GM12878 (cell line): ENCODE measurements around the gene STX8. TPM values are rescaled to one million over a fixed set of nuclear protein-coding genes. Genes with fewer than 3 reads are reported as not detected.

ENCODE experiments used
- ATAC-seq: fragments of 200-7000 bp; cut with Tn5 transposase; 3 replicates; pipeline ENCODE4 v1.9.1; 2020; ENCODE audit warnings: mild to moderate bottlenecking, moderate library complexity
- BruUV-seq: library from RNA; stranded (reverse); fragments of 400-500 nt; replicated peaks from 2 replicates; lab custom pipeline; 2021; lab: Mats Ljungman, UMichigan
- CTCF ChIA-PET: fragments of 300-600 bp; sonication (Branson Sonifier 250); formaldehyde crosslinking; extraction: SDS; loops from one replicate; lab custom pipeline; 2021; ENCODE audit warnings: inconsistent platforms; lab: Yijun Ruan, JAX
- POLR2A ChIA-PET: fragments of 350-600 bp; formaldehyde crosslinking; extraction: SDS; loops from one replicate; lab custom pipeline; 2021; ENCODE audit warnings: inconsistent platforms; lab: Charles Lee
- RAD21 ChIA-PET: fragments of 300-600 bp; sonication (Branson Sonifier 250); formaldehyde crosslinking; loops from one replicate; lab custom pipeline; 2023; ENCODE audit warnings: antibody characterized with exemption; ENCODE audit not compliant: unreplicated experiment; lab: Charles Lee
- SMC1A ChIA-PET: fragments of 300-600 bp; sonication (Branson Sonifier 250); formaldehyde crosslinking; loops from one replicate; lab custom pipeline; 2023; ENCODE audit not compliant: unreplicated experiment, uncharacterized antibody; lab: Charles Lee
- DNase-seq: peaks from one replicate; pipeline ENCODE4 v3.0.0-alpha.2; 2011; ENCODE audit warnings: low read depth, low spot score
- FAIRE-seq: peaks from 3 replicates; lab custom pipeline; 2011; peaks lifted over from hg19 to GRCh38; lab: Jason Lieb, UNC
- H2AFZ ChIP-seq: 2 replicates; pipeline ENCODE4 v1.6.0; 2011; ENCODE audit warnings: low read depth, low read length, control low read depth; ENCODE audit not compliant: control insufficient read depth
- H3K27ac ChIP-seq: 2 replicates; pipeline ENCODE4 v1.5.1; 2011; ENCODE audit warnings: control low read depth; ENCODE audit not compliant: control insufficient read depth, insufficient read depth
- H3K27me3 ChIP-seq, 2 experiments: replicated peaks in 1 of 2; 2 replicates each; pipeline versions ENCODE4 v1.6.0 to v1.6.1; 2011; ENCODE audit warnings: low read length in 1 of 2; ENCODE audit not compliant: control insufficient read depth in 2 of 2, insufficient read depth in 2 of 2
- H3K36me3 ChIP-seq, 2 experiments: 2 replicates each; pipeline ENCODE4 v1.5.1; 2011; ENCODE audit warnings: low read length in 1 of 2; ENCODE audit not compliant: control insufficient read depth in 2 of 2, insufficient read depth in 2 of 2
- H3K4me1 ChIP-seq: 2 replicates; pipeline ENCODE4 v1.6.1; 2011; ENCODE audit warnings: mild to moderate bottlenecking, low read length, moderate library complexity, mixed read lengths; ENCODE audit not compliant: control insufficient read depth, insufficient read depth
- H3K4me2 ChIP-seq: 2 replicates; pipeline ENCODE4 v1.6.0; 2011; ENCODE audit warnings: control low read depth; ENCODE audit not compliant: control insufficient read depth, insufficient read depth
- H3K4me3 ChIP-seq: fragments of 200-600 bp; sonication (generic); 2 replicates; pipeline ENCODE4 v1.5.1; 2016
- H3K79me2 ChIP-seq: 2 replicates; pipeline ENCODE4 v1.6.0; 2011; ENCODE audit warnings: low read length; ENCODE audit not compliant: control insufficient read depth, insufficient read depth
- H3K9ac ChIP-seq: 2 replicates; pipeline ENCODE4 v1.8.0; 2011; ENCODE audit warnings: low read length, control low read depth, mixed read lengths; ENCODE audit not compliant: control insufficient read depth, insufficient read depth
- H3K9me3 ChIP-seq: replicated peaks from 3 replicates; pipeline ENCODE4 v1.5.1; 2011; ENCODE audit warnings: mild to moderate bottlenecking, low read length; ENCODE audit not compliant: control insufficient read depth, insufficient read depth
- H4K20me1 ChIP-seq: 2 replicates; pipeline ENCODE4 v1.6.0; 2011; ENCODE audit not compliant: control insufficient read depth, insufficient read depth
- CBFB ChIP-seq: IDR thresholded peaks from 2 replicates; pipeline ENCODE4 v1.6.1; 2016; ENCODE audit warnings: antibody characterized with exemption, low read depth
- CBX5 ChIP-seq: sonication (generic); IDR thresholded peaks from 2 replicates; pipeline ENCODE4 v1.6.1; 2016; ENCODE audit warnings: low read depth, moderate library complexity, mild to moderate bottlenecking, inconsistent platforms
- CHD4 ChIP-seq: fragments of 200-600 bp; sonication (generic); IDR thresholded peaks from 2 replicates; pipeline ENCODE4 v1.6.1; 2016; ENCODE audit warnings: mild to moderate bottlenecking
- DPF2 ChIP-seq: fragments of 450-650 bp; IDR thresholded peaks from 2 replicates; pipeline ENCODE4 v1.6.1; 2017; ENCODE audit warnings: mild to moderate bottlenecking
- EGR1 ChIP-seq, 2 experiments: IDR thresholded peaks; 1 replicate in 1 of 2; 2 replicates in 1 of 2; pipeline ENCODE4 v1.6.1; 2011 to 2012; ENCODE audit warnings: low read depth in 2 of 2, low read length in 2 of 2, borderline replicate concordance in 1 of 2, mild to moderate bottlenecking in 1 of 2, moderate library complexity in 1 of 2
- ETV6 ChIP-seq, 2 experiments: fragments of 450-650 bp in 1 of 2; IDR thresholded peaks in 1 of 2; conservative IDR thresholded peaks in 1 of 2; 2 replicates each; pipeline ENCODE4 v1.6.1; 2014; ENCODE audit warnings: antibody characterized with exemption in 1 of 2, borderline replicate concordance in 1 of 2, low read depth in 1 of 2, mild to moderate bottlenecking in 1 of 2, moderate library complexity in 1 of 2
- FOXK2 ChIP-seq: fragments of 450-650 bp; IDR thresholded peaks from 2 replicates; pipeline ENCODE4 v1.6.1; 2017; ENCODE audit warnings: mild to moderate bottlenecking, moderate library complexity
- FOXM1 ChIP-seq: IDR thresholded peaks from 2 replicates; pipeline ENCODE4 v1.6.1; 2012; ENCODE audit warnings: low read depth, mild to moderate bottlenecking, inconsistent platforms, low read length, moderate library complexity
- HDAC2 ChIP-seq: fragments of 200-600 bp; sonication (generic); IDR thresholded peaks from 2 replicates; pipeline ENCODE4 v1.6.1; 2017
- HDAC6 ChIP-seq: fragments of 200-600 bp; sonication (generic); IDR thresholded peaks from one replicate; pipeline ENCODE4 v1.8.0; 2017; ENCODE audit warnings: antibody characterized with exemption; ENCODE audit not compliant: unreplicated experiment
- IKZF2 ChIP-seq, 2 experiments: fragments of 450-650 bp; IDR thresholded peaks; 2 replicates each; pipeline ENCODE4 v1.6.1; 2017; ENCODE audit warnings: mild to moderate bottlenecking in 2 of 2, moderate library complexity in 2 of 2
- IRF5 ChIP-seq: fragments of 450-650 bp; IDR thresholded peaks from 2 replicates; pipeline ENCODE4 v1.6.1; 2017; ENCODE audit warnings: borderline replicate concordance
- NR2C2 ChIP-seq: IDR thresholded peaks from 2 replicates; pipeline ENCODE4 v1.6.1; 2011; ENCODE audit warnings: borderline replicate concordance, low read depth; ENCODE audit not compliant: control insufficient read depth, insufficient read length
- NR2F1 ChIP-seq: fragments of 450-650 bp; conservative IDR thresholded peaks from 2 replicates; pipeline ENCODE4 v1.6.1; 2017; ENCODE audit warnings: mild to moderate bottlenecking
- PBX3 ChIP-seq: IDR thresholded peaks from 2 replicates; pipeline ENCODE4 v1.6.1; 2011; ENCODE audit warnings: mild to moderate bottlenecking, low read depth, low read length, moderate library complexity; ENCODE audit not compliant: insufficient replicate concordance
- PML ChIP-seq: IDR thresholded peaks from 2 replicates; pipeline ENCODE4 v1.6.1; 2012; ENCODE audit warnings: low read length, inconsistent platforms
- SKIL ChIP-seq: fragments of 450-650 bp; IDR thresholded peaks from 2 replicates; pipeline ENCODE4 v1.6.1; 2017; ENCODE audit warnings: mild to moderate bottlenecking, low read depth, inconsistent platforms; ENCODE audit not compliant: poor library complexity, severe bottlenecking
- SMAD5 ChIP-seq: IDR thresholded peaks from 2 replicates; pipeline ENCODE4 v1.6.1; 2016; ENCODE audit warnings: antibody characterized with exemption, low read depth
- TBL1XR1 ChIP-seq: IDR thresholded peaks from 2 replicates; pipeline ENCODE4 v1.6.1; 2012; ENCODE audit warnings: low read depth, low read length, improper control_type of control experiment
- WGBS: methylation state at CpG from one replicate; pipeline ENCODE4 v1.1.6; 2016; ENCODE audit warnings: low lambda C conversion rate; ENCODE audit not compliant: insufficient replicate concordance, insufficient coverage; ENCODE audit errors: missing lambda C conversion rate; 5-methylcytosine and 5-hydroxymethylcytosine counted together
- in situ Hi-C: fragments of 300-500 bp; cut with MboI; formaldehyde crosslinking; loops from 9 replicates; pipeline ENCODE4 v1.14.3; 2018; ENCODE audit warnings: mixed read lengths
- intact Hi-C: fragments of 100-400 bp; cut with micrococcal nuclease; formaldehyde crosslinking; loops from one replicate; pipeline ENCODE4 v1.14.2; 2022; ENCODE audit not compliant: unreplicated experiment
- polyA plus RNA-seq, 11 experiments: library from polyadenylated mRNA; depleted of rRNA in 4 of 11; unstranded in 6 of 11; stranded (reverse) in 5 of 11; fragments of >200 nt; fragmentation: Nextera tagmentation in 4 of 11; fragmentation: Illumina TruSeq in 1 of 11; extraction: Ambion mirVana in 4 of 11; extraction: Trizol in 1 of 11; gene quantifications; 1 replicate in 1 of 11; 2 replicates in 10 of 11; pipeline versions ENCODE4 v1.2.1 to v1.2.3, GENCODE V29; 2011 to 2016; ENCODE audit warnings: inconsistent platforms in 2 of 11, missing spikeins in 2 of 11, low read depth in 1 of 11
- total RNA-seq, 4 experiments: library from RNA; depleted of rRNA in 3 of 4; stranded (reverse); fragments of >200 nt in 3 of 4; fragmentation: Illumina TruSeq in 1 of 4; extraction: Trizol in 1 of 4; gene quantifications; 2 replicates each; pipeline versions ENCODE4 v1.2.1 to v1.2.3, GENCODE V29; 2013 to 2021

The STX8 gene
- total and polyA plus RNA-seq, 10 of the 15 experiments (the other 5 are each of a cell fraction or from before 2014, with no cell fraction given), result 47.9 to 151 (median 72.9) TPM

- in situ Hi-C loops, result no loop called here
- WGBS, result 91% methylated on average over 2 of the region's 2 CpGs
- Histone ChIP-seq H4K20me1 (no peaks in the 10 kb centered on the region), H3K4me1 (no peaks in the 10 kb centered on the region), H3K36me3 (no peaks in the 10 kb centered on the region), H3K79me2 (no peaks in the 10 kb centered on the region), H3K27ac (no peak overlapping the region), H3K9ac (no peak overlapping the region), H3K27me3 (no peaks in the 10 kb centered on the region), H3K4me3 (no peak overlapping the region), H3K9me3 (no peaks in the 10 kb centered on the region), H2AFZ (no peak overlapping the region), H3K4me2 (no peak overlapping the region)
- RAD21 ChIA-PET, result interaction anchor here (1.5 kb wide), 1 partner anchor 11 kb away, joined by 4 read pairs; no protein-coding TSS in a partner anchor
- ATAC-seq (no peak), FAIRE-seq (no peak), DNase-seq (no peak)
- intact Hi-C loops, result no loop called here
- no TSS peak for BruUV-seq
- TF ChIP-seq CBX5 (no peak), NR2C2 (no peak), SMAD5 (no peak), TBL1XR1 (no peak), FOXM1 (no peak), HDAC2 (no peak), IRF5 (no peak), HDAC6 (no peak), PBX3 (no peak), FOXK2 (no peak), PML (no peak), NR2F1 (no peak), CBFB (no peak), ETV6 (conservative IDR thresholded peaks at IDR 0.05 in 1 of 2, IDR thresholded peaks at IDR 0.05 in 1 of 2; ENCODE audit: borderline replicate concordance in 1 of 2, low read depth in 1 of 2) (no peak), CHD4 (no peak), EGR1 (IDR thresholded peaks at IDR 0.05; ENCODE audit: borderline replicate concordance in 1 of 2, low read depth in 2 of 2, low read length in 2 of 2) (no peak), IKZF2 (IDR thresholded peaks at IDR 0.05) (no peak), DPF2 (no peak), SKIL (no peak)
- CTCF ChIA-PET, result interaction anchor here (1.0 to 2.0 kb wide), 2 partner anchors 9 to 533 kb away, joined by 4 to 6 read pairs; no protein-coding TSS in a partner anchor
- POLR2A ChIA-PET, result no interaction called here
- SMC1A ChIA-PET, result interaction anchor here (0.9 to 2.3 kb wide), 3 partner anchors 24 to 347 kb away, joined by 3 to 7 read pairs (median 4); no protein-coding TSS in a partner anchor
Measured at GRCh38 chr17:9531034-9531433, 44.6 kb downstream of the STX8 start.
